Calu3 (cell line): ENCODE results near the gene GHRH. TPM values are rescaled to one million over a fixed set of nuclear protein-coding genes. Genes with fewer than 3 reads are reported as not detected.

Experiments used
- BruUV-seq: library from RNA; stranded (reverse); fragments of 400-500 nt; replicated peaks from 2 replicates; lab custom pipeline; 2021; lab: Mats Ljungman, UMichigan
- CTCF ChIA-PET: fragments of 300-600 bp; sonication (Branson Sonifier 250); formaldehyde crosslinking; loops from one replicate; lab custom pipeline; 2022; ENCODE audit warnings: antibody characterized with exemption; lab: Charles Lee
- DNase-seq: peaks from one replicate; pipeline ENCODE4 v3.0.0; 2022
- H3K27ac Mint-ChIP-seq: one replicate; pipeline ENCODE4 v1.8.0; 2022; ENCODE audit warnings: mixed read lengths; ENCODE audit not compliant: unreplicated experiment
- H3K27me3 Mint-ChIP-seq: one replicate; pipeline ENCODE4 v1.8.0; 2022; ENCODE audit warnings: mixed read lengths; ENCODE audit not compliant: unreplicated experiment
- H3K36me3 Mint-ChIP-seq: one replicate; pipeline ENCODE4 v1.8.0; 2022; ENCODE audit warnings: mild to moderate bottlenecking, moderate library complexity, mixed read lengths; ENCODE audit not compliant: insufficient read depth, unreplicated experiment
- H3K4me1 Mint-ChIP-seq: one replicate; pipeline ENCODE4 v1.8.0; 2022; ENCODE audit warnings: mild to moderate bottlenecking, low read depth, mixed read lengths; ENCODE audit not compliant: unreplicated experiment
- H3K4me3 Mint-ChIP-seq: one replicate; pipeline ENCODE4 v1.8.0; 2022; ENCODE audit warnings: mild to moderate bottlenecking, low read depth, moderate library complexity, mixed read lengths; ENCODE audit not compliant: unreplicated experiment
- H3K9me3 Mint-ChIP-seq: one replicate; pipeline ENCODE4 v1.8.0; 2022; ENCODE audit warnings: low read depth, mixed read lengths; ENCODE audit not compliant: unreplicated experiment
- CTCF ChIP-seq: fragments of 200-600 bp; IDR thresholded peaks from one replicate; pipeline ENCODE4 v1.8.0; 2022; ENCODE audit warnings: antibody characterized with exemption; ENCODE audit not compliant: unreplicated experiment
- intact Hi-C: fragments of 100-400 bp; cut with micrococcal nuclease; formaldehyde crosslinking; loops from one replicate; pipeline ENCODE4 v1.10.0; 2022; ENCODE audit not compliant: unreplicated experiment
- total RNA-seq: library from RNA; stranded (reverse); gene quantifications from 2 replicates; pipeline ENCODE4 v1.2.3, GENCODE V29; 2022

GHRH gene
- total RNA-seq, 1 experiment from 2014 or later: not detected

GRCh38 chr20:37273988-37274387 is 12.4 kb upstream of the GHRH start:
- CTCF ChIA-PET: no interaction called here
- Mint-ChIP-seq H3K9me3 (no peaks in the 10 kb centered on the region), H3K36me3 (no peaks in the 10 kb centered on the region), H3K27ac (no peak overlapping the region), H3K4me1 (peaks cover 11% of the 10 kb centered on the region), H3K27me3 (no peaks in the 10 kb centered on the region), H3K4me3 (no peak overlapping the region)
- no TSS peak for BruUV-seq
- TF ChIP-seq CTCF: no peak
- intact Hi-C loops: no loop called here
- DNase-seq: no peak

GRCh38 chr20:37271421-37271768 is 9.8 kb upstream of the GHRH start:
- no TSS peak for BruUV-seq
- Mint-ChIP-seq H3K36me3 (no peaks in the 10 kb centered on the region), H3K4me3 (no peak overlapping the region), H3K27me3 (peaks cover 16% of the 10 kb centered on the region), H3K27ac (no peak overlapping the region), H3K9me3 (no peaks in the 10 kb centered on the region), H3K4me1 (peaks cover 11% of the 10 kb centered on the region)
- CTCF ChIA-PET: interaction anchor here (1.3 to 3.2 kb wide), 2 partner anchors 141 to 264 kb away, joined by 3 to 18 read pairs; no protein-coding TSS in a partner anchor
- TF ChIP-seq CTCF: no peak
- intact Hi-C loops: no loop called here
- no peak for DNase-seq

- no peak for TF ChIP-seq CTCF
- Mint-ChIP-seq H3K27me3 (peaks cover 17% of the 10 kb centered on the region), H3K36me3 (no peaks in the 10 kb centered on the region), H3K27ac (no peak overlapping the region), H3K4me3 (no peak overlapping the region), H3K9me3 (no peaks in the 10 kb centered on the region), H3K4me1 (peaks cover 10% of the 10 kb centered on the region)
- CTCF ChIA-PET: interaction anchor here (0.6 to 3.2 kb wide), 8 partner anchors 11 to 534 kb away, joined by 3 to 18 read pairs (median 4); no protein-coding TSS in a partner anchor
- DNase-seq: no peak
- BruUV-seq: no TSS peak
- intact Hi-C loops: no loop called here
These were observed 9.2 kb upstream of the GHRH start for GRCh38 chr20:37270576-37271420.

GRCh38 chr20:37267667-37268313 is 6.2 kb upstream of the GHRH start:
- Mint-ChIP-seq H3K27ac (no peak overlapping the region), H3K4me1 (peaks cover 10% of the 10 kb centered on the region), H3K27me3 (peaks cover 20% of the 10 kb centered on the region), H3K36me3 (no peaks in the 10 kb centered on the region), H3K9me3 (no peaks in the 10 kb centered on the region), H3K4me3 (no peak overlapping the region)
- intact Hi-C loops: loop anchor here (5.0 kb wide), 1 partner anchor 115 kb away; no protein-coding TSS in a partner anchor
- DNase-seq: no peak
- CTCF ChIA-PET: interaction anchor here (0.7 to 1.3 kb wide), 2 partner anchors 15 to 267 kb away, joined by 3 read pairs; no protein-coding TSS in a partner anchor
- no peak for TF ChIP-seq CTCF
- BruUV-seq: no TSS peak
